Activated CD4-positive, alpha-beta T cell treated with anti-CD3 and anti-CD28 coated beads, Interleukin-2, amount 10 ng/mL, durations not matched to agents 24 days and 14 days (primary cell): ENCODE data around the gene RGS12. TPM values are rescaled to one million over a fixed set of nuclear protein-coding genes. Genes with fewer than 3 reads are reported as not detected.

Experiments used
- DNase-seq: peaks from one replicate; pipeline ENCODE4 v3.0.0; 2022
- H3K27ac Mint-ChIP-seq: one replicate; pipeline ENCODE4 v1.8.0; 2022; ENCODE audit warnings: mild to moderate bottlenecking, mixed read lengths
- H3K27me3 Mint-ChIP-seq: one replicate; pipeline ENCODE4 v1.8.0; 2022; ENCODE audit warnings: mixed read lengths
- H3K36me3 Mint-ChIP-seq: one replicate; pipeline ENCODE4 v1.8.0; 2022; ENCODE audit warnings: low read depth, mild to moderate bottlenecking, mixed read lengths
- H3K4me1 Mint-ChIP-seq: one replicate; pipeline ENCODE4 v1.8.0; 2021; ENCODE audit warnings: mixed read lengths
- H3K4me3 Mint-ChIP-seq: one replicate; pipeline ENCODE4 v1.8.0; 2022; ENCODE audit warnings: mild to moderate bottlenecking, moderate library complexity, mixed read lengths
- H3K9me3 Mint-ChIP-seq: one replicate; pipeline ENCODE4 v1.8.0; 2021; ENCODE audit warnings: mixed read lengths
- intact Hi-C: fragments of 100-400 bp; cut with micrococcal nuclease; formaldehyde crosslinking; loops from one replicate; pipeline ENCODE4 v1.15.1; 2023
- total RNA-seq: library from RNA; stranded (reverse); gene quantifications from 2 replicates; pipeline ENCODE4 v1.2.3, GENCODE V29; 2022

The RGS12 gene
- total RNA-seq, 1 donor from 2014 or later: 3.3 TPM

DNA sequence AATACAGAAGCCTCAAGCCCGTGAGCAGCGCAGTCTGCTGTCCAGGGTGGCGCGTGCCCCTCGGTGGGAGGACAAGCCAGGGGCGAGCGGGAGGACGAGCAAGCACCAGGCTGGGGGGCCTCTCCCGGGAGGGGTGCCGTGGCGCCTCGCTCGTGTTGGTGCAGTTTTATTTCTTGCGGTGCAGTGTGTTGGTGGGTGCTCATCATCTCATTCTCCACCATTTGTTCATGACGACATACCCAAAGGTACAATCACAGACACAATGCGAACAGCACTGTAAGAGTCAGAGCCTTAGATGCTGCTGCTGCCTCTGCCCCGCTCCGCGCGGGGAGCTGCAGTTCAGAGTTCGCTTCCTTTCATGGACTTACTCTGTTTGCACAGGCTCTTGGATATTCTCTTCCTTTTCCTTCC, 30.3 kb downstream of the RGS12 start:
- H3K36me3 Mint-ChIP-seq: no peaks in the 10 kb centered on the region
- H3K27me3 Mint-ChIP-seq: peaks cover 12% of the 10 kb centered on the region
- no peak overlapping the region for H3K27ac Mint-ChIP-seq
- H3K4me3 Mint-ChIP-seq: no peak overlapping the region
- intact Hi-C loops: no loop called here
- H3K9me3 Mint-ChIP-seq: no peaks in the 10 kb centered on the region
- no peaks in the 10 kb centered on the region for H3K4me1 Mint-ChIP-seq
- DNase-seq: no peak

DNA sequence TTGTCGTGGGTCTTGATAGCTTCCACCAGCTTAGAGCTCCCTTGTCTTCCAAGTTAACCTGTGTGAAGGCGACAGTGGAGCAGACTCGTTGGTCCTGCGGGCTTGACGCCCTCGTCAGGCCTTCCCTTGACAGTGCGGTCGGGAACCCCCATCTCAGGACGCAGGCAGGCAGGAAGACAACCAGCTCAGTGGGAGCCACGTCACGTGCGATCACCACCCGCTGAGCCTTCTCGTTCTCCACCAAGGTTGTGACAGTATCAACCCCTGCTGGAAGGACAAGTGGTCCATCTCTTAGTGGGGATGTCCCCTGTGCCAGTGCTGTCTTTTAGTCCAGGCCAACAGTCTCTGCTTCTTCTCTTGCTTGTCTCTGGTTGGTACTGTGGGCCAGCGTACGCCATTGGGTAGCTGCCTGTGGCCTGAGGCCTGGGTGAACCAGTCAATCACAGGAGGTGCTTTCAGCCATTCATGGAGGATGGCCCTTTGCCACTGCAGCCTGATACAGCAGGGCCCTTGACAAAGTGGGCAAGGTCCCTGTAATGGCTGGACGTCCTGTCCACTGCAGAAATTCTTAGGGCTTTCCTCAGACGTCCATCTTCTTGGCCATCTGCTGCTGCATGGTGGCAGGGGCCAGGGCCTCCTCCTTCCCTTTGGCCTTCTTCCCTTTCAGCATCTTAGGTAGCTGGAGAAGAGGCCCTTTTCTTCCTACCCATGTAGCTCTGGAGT, 31.4 kb downstream of the RGS12 start:
- intact Hi-C loops: no loop called here
- H3K27ac Mint-ChIP-seq: no peak overlapping the region
- H3K4me1 Mint-ChIP-seq: no peaks in the 10 kb centered on the region
- H3K36me3 Mint-ChIP-seq: no peaks in the 10 kb centered on the region
- DNase-seq: no peak
- peaks cover 14% of the 10 kb centered on the region for H3K27me3 Mint-ChIP-seq
- no peaks in the 10 kb centered on the region for H3K9me3 Mint-ChIP-seq
- no peak overlapping the region for H3K4me3 Mint-ChIP-seq

DNA sequence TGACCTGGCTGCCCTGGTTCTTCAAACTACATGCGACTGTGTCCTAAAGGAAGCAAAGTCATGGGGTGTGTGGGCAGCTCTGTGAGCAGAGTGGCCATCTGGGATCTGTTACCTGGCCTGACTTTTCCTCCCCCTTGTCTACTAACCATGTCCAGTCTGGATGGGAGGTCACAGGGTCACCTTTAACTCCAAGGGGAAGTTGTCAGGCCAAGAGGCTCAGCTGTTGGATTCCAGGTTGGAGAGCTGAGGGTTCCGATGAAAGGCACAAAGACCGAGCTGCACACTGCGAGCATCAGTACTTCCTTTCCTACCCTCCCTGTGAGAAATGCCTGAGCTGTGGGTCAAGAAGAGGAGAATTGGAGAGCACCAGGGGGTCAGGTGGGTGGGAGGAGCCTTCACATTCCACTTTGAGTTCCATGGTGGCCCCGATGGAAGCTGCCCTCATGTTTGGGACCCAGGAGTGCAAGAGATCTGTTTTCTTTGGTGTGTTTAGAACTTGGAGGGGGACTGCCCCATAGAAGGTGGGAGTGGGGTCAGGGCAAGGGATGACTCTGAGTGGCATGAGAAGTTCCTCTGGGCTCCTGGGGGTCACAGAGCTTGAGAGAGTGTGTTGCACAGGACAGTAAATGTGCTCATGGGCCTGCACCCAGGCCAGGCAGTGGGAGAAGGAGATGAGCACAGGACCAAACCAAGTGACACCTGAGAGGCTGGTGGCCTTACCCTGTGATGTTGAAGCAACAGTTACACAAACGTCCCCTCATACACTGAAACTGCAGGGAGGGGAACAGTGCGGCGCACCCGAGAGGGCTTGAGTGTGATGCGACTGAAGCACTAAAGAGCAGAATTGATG, 36.2 kb downstream of the RGS12 start:
- Mint-ChIP-seq H3K4me3 (no peak overlapping the region), H3K36me3 (no peaks in the 10 kb centered on the region), H3K4me1 (no peaks in the 10 kb centered on the region), H3K27ac (no peak overlapping the region), H3K9me3 (no peaks in the 10 kb centered on the region), H3K27me3 (peaks cover 16% of the 10 kb centered on the region)
- intact Hi-C loops: no loop called here
- peak; percentile 40 for DNase-seq

DNA sequence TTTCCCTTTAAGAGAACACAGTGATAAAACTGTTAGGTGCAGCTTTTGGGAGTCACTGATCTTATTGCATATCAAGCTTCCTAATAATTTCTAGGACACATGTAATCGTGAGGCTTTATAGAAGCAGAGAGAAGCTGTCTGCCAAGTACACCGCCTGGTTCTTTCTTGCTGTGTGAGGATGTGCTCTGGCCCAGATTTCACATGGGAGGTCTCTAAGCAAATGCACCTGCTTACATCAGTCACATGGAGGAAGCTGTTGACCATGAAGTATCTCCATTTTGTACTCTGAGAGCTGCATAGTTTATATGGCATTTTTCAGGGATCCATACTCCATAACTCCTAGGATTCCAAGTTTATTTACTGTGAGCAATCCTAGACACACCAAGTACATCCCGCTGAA, 37.1 kb downstream of the RGS12 start:
- no peaks in the 10 kb centered on the region for H3K36me3 Mint-ChIP-seq
- H3K4me3 Mint-ChIP-seq: no peak overlapping the region
- peak; percentile 44 for DNase-seq
- H3K27me3 Mint-ChIP-seq: peaks cover 16% of the 10 kb centered on the region
- intact Hi-C loops: no loop called here
- no peaks in the 10 kb centered on the region for H3K4me1 Mint-ChIP-seq
- no peaks in the 10 kb centered on the region for H3K9me3 Mint-ChIP-seq
- H3K27ac Mint-ChIP-seq: no peak overlapping the region

DNA sequence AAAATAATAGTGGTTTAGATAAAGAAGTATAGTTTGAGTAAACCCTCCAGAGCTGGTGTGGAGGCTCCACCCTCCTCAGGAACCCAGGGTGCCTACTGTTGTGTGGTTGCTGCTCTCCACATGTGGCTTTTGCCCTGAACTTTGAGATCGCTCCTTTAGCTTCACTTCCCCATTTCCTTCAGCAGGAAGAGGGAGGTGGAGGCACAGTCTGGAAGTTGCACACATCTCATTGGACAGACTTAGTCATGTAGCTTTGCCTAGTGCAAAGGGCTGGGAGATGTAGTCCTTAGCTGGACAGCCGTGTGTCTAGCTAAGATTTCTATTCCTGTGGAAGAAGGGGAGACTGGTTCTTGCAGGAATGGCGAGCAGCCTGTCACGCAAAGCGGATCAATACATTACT, 37.9 kb downstream of the RGS12 start:
- peak; percentile 37 for DNase-seq
- Mint-ChIP-seq H3K36me3 (no peaks in the 10 kb centered on the region), H3K4me1 (no peaks in the 10 kb centered on the region), H3K27me3 (peaks cover 11% of the 10 kb centered on the region), H3K27ac (no peak overlapping the region), H3K4me3 (no peak overlapping the region), H3K9me3 (no peaks in the 10 kb centered on the region)
- intact Hi-C loops: no loop called here

DNA sequence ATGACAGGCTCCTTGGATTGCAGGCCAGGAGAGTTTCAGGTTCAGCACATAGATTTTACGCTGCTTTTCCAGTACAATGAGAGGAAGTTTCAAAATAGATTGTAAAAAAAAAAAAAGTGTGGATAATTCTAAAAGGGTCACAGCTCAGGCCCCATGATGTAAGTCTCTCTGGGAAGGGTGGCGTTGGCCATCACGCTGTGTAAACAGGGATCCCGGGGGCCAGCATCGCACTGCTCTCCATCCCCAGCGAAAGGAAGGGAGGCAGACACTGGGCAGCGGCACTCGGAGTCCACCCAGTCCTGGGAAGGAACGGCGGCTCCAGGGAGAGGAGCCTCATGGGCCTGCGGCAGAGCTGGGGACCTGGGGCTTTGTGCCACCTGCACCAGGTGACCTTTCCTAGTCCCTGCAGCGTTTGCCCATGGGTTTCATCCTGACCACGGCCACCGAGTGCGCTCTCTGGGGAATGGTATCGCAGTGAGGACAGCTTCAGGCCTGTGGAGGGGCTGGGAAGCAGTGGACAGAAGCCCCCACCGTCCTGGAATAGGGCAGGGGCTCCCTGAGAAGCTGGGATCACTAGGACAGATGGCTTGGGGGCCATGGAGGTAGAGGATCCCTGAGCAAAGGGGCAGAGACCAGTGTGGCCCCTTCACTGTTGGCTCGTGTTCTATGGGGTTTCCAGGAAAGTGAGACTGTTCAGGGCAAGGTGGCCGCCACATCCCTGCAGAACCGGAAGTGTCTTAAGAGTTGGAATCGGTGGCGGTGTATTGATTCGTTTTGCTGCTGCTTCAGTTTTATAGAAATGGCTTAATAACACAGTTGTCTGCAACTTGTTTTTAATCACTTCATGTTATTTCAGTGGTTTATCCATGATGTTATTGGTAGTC, 38.9 kb downstream of the RGS12 start:
- Mint-ChIP-seq H3K9me3 (no peaks in the 10 kb centered on the region), H3K4me1 (no peaks in the 10 kb centered on the region), H3K4me3 (no peak overlapping the region), H3K36me3 (no peaks in the 10 kb centered on the region), H3K27ac (no peak overlapping the region), H3K27me3 (peaks cover 8% of the 10 kb centered on the region)
- intact Hi-C loops: no loop called here
- peak; percentile 45 for DNase-seq

DNA sequence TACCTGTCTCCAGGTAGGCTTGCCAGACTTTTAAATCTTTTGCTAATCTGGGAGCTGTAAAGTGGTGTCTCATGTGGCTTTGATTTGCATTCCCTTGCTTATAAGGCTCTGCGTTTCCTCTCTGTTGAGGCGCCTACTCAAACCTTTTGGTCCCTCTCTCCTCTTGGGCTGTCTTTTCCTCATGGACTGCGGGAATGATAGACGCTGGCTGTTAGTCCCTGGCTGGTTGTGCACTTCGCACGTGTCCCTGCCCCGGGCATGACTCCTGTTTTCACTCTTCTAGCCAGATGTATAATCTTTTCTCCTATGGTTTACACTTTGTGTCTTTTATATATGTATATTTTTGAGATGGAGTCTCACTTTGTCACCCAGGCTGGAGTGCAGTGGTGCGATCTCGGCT, 39.7 kb downstream of the RGS12 start:
- intact Hi-C loops: no loop called here
- Mint-ChIP-seq H3K27me3 (peaks cover 4% of the 10 kb centered on the region), H3K9me3 (no peaks in the 10 kb centered on the region), H3K36me3 (no peaks in the 10 kb centered on the region), H3K4me1 (no peaks in the 10 kb centered on the region), H3K4me3 (no peak overlapping the region), H3K27ac (no peak overlapping the region)
- peak; percentile 38 for DNase-seq

DNA sequence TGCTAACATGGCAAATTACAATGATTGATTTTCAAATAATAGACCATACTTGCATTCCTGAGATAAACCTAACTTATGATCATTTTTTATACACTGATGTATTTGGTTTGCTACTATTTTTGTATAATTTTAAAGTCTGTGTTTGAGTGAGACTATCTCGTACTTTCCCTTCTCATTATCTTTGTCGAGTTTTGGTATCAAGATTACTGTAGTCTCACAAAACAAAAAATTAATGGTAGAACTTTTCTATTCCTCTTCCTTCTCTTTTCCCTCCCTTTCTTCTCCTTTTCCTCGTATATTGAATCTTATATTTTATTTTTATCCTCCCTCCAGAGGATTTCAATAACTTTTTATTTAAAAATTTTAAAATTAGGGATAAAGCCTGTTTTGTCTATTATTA, 41.5 kb downstream of the RGS12 start:
- DNase-seq: no peak
- intact Hi-C loops: no loop called here
- Mint-ChIP-seq H3K4me3 (no peak overlapping the region), H3K36me3 (no peaks in the 10 kb centered on the region), H3K27ac (no peak overlapping the region), H3K9me3 (no peaks in the 10 kb centered on the region), H3K27me3 (peaks cover 2% of the 10 kb centered on the region), H3K4me1 (no peaks in the 10 kb centered on the region)

DNA sequence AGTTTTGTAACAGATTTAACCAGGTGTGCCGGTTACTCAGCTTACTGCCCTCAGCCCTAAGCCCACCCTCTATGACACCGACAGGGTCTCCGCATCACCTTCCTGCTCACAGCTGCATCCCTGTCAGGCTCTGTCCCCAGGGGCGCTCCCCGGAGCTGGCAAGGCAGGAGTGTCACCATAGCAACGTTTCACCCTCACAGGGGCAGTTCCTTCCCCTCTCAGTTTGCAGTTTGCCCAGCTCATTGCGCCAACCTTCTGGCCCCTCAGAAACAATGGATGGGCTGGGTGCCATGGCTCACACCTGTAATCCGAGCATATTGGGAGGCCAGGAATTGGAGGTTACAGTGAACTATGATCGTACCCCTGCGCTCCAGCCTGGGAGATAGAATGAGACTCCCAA, 42.6 kb downstream of the RGS12 start:
- Mint-ChIP-seq H3K9me3 (no peaks in the 10 kb centered on the region), H3K4me3 (no peak overlapping the region), H3K27ac (no peak overlapping the region), H3K4me1 (no peaks in the 10 kb centered on the region), H3K36me3 (no peaks in the 10 kb centered on the region), H3K27me3 (peaks cover 2% of the 10 kb centered on the region)
- no peak for DNase-seq
- intact Hi-C loops: no loop called here

DNA sequence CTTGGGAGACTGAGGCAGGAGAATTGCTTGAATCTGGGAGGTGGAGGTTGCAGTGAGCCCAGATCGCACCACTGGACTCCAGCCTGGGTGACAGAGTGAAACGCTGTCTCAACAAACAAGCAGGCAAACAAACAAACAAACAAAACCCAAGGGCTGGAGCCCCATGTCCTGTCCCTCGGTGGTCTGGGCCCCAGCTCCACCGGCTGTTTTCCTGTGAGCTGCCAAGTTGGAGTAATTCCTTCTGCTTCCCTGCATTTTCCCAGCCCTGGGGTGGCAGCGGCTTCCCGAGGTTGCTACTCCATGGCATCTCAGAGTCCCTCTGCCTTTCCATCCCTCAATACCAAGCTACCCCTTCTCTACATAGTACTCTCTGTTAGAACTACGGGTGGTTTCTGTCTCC, 43.2 kb downstream of the RGS12 start:
- Mint-ChIP-seq H3K27me3 (peaks cover 2% of the 10 kb centered on the region), H3K27ac (no peak overlapping the region), H3K36me3 (no peaks in the 10 kb centered on the region), H3K4me1 (no peaks in the 10 kb centered on the region), H3K9me3 (no peaks in the 10 kb centered on the region), H3K4me3 (no peak overlapping the region)
- intact Hi-C loops: no loop called here
- DNase-seq: peak; percentile 33

DNA sequence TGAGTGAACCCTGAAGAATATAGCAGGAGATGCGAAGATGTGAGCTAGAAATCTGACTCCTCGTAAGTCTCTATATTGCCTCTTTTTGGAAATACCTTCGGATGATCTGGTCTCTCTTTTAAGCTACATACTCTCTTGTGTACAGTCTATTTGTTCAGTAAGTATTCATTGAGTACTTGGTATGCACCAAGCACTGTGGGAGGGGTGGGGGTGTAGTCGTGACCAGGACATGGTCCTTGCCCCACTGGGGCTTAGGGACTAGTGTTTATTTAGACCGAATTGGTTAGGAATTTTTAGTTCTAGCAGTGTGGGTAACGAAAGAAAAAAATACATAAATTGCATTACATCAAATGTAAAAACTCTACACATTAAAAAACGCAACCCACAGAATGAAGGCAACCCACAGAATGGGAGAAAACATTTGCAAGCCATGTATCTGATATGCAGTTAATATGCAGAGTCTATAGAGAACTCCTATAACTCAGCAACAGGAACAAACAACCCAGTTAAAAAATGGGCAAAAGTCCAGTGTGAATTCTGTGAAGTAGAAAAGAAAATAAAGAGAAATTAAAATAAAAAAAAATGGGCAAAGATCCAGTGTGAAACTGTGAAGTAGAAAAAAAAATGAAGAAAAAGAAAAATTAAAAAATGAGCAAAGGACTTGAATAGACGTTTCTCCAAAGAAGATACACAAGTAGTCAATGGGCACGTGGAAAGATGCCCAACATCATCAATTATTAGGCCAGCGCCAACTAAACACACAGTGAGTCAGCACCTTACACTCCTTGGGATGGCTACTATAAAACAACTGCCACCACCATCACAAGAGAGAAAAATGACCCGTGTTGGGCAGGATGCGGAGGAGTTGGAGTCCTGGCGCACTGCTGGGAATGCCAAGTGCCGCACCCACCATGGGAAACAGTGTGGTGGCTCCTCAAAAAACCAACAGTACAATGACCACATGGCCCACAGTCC, 43.8 kb downstream of the RGS12 start:
- peaks cover 2% of the 10 kb centered on the region for H3K27me3 Mint-ChIP-seq
- no peaks in the 10 kb centered on the region for H3K4me1 Mint-ChIP-seq
- H3K27ac Mint-ChIP-seq: no peak overlapping the region
- no peaks in the 10 kb centered on the region for H3K9me3 Mint-ChIP-seq
- H3K4me3 Mint-ChIP-seq: no peak overlapping the region
- no peak for DNase-seq
- intact Hi-C loops: no loop called here
- no peaks in the 10 kb centered on the region for H3K36me3 Mint-ChIP-seq

DNA sequence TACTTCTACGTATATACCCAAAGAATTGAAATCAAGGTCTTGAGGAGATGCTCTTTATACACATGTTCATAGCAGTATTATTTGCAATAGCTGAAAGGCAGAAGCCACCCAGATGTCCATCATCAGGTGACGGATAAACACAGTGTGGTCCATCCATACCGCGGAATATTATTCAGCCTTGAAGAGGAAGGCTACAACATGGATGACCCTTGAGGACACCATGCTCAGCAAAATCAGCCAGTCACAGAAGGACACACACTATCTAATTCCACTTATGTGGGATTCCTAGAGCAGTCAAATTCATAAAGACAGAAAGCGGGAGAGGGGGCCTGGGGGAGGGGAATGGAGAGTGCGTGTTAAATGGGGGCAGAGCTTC, 44.5 kb downstream of the RGS12 start:
- peaks cover 2% of the 10 kb centered on the region for H3K27me3 Mint-ChIP-seq

DNA sequence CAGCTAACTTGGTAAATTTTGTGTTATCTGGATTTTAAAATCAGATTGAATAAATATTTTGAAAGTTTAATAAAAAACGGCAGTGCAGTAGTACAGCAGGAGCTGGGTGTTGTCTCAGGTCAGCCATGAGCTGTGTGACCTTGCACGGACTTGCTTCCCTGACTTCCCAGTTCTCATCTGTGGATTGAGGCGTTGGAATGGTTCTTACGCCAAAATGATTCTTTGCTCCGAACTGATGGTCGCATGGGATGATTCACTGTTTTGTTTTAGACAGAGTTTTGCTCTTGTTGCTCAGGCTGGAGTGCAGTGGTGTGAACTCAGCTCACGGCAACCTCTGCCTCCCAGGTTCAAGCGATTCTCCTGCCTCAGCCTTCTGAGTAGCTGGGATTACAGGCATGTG, 45.0 kb downstream of the RGS12 start:
- Mint-ChIP-seq H3K9me3 (no peaks in the 10 kb centered on the region), H3K4me3 (no peak overlapping the region), H3K27me3 (peaks cover 2% of the 10 kb centered on the region), H3K36me3 (no peaks in the 10 kb centered on the region), H3K27ac (no peak overlapping the region), H3K4me1 (peaks cover 2% of the 10 kb centered on the region)
- peak; percentile 36 for DNase-seq
- intact Hi-C loops: no loop called here

More for the DNA sequence above, 44.5 kb downstream of the RGS12 start:
- Mint-ChIP-seq H3K4me1 (peaks cover 2% of the 10 kb centered on the region), H3K36me3 (no peaks in the 10 kb centered on the region), H3K27ac (no peak overlapping the region), H3K9me3 (no peaks in the 10 kb centered on the region), H3K4me3 (no peak overlapping the region)
- intact Hi-C loops: no loop called here
- DNase-seq: peak; percentile 25
